HS-27A (cell line): ENCODE data around the gene KLRC4.
"Not testable (repeated sequence)": the region's sequence is repeated elsewhere in the genome, so short reads cannot be mapped to it uniquely, and the experiment has no call there.

Source experiments
- DNase-seq: peaks from one replicate; pipeline ENCODE4 v3.0.0-alpha.2; 2012; ENCODE audit warnings: low read depth, missing footprints

Gene KLRC4

GRCh38 chr12:10368206-10369171, 41.1 kb downstream of the KLRC4 start:
- no peak for DNase-seq

DNA sequence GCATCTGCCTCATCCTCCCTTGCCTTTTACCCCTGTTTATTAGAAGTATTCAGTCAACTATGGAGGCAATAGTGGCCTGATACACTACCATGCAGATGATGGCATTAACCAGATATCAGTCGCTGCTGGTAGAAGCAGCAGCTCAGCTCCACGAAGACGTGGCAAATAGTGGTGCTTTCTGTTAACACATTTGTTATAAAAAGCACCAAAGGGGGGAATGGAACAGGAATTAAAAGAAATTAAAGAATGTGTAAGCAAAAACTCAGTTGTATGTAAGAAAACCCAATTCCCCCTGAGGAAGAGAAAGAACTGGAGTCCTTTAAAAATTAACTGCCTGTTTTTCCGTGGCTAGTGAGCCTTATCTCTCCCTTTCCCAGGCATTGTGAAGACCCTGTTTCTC, 41.8 kb downstream of the KLRC4 start:
- not testable (repeated sequence) for DNase-seq

DNA sequence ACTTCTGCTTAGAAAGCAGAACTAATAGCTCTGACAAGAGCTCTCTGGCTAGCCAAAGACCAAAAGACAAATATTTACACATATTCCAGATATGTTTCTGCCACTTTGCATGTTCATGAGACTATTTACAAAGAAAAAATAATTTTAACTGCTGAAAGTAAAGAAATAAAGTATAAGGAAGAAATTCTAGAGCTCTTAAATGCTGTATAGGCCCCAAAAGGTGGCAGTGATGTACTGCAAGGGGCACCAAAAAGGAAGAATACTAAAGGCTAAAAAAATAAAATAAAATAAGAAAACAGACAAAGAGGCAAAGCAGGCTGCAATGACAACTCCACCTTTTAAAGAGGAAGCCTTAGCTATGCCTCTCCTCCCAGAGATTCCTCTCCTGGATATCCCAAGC, 42.7 kb downstream of the KLRC4 start:
- no peak for DNase-seq

DNA sequence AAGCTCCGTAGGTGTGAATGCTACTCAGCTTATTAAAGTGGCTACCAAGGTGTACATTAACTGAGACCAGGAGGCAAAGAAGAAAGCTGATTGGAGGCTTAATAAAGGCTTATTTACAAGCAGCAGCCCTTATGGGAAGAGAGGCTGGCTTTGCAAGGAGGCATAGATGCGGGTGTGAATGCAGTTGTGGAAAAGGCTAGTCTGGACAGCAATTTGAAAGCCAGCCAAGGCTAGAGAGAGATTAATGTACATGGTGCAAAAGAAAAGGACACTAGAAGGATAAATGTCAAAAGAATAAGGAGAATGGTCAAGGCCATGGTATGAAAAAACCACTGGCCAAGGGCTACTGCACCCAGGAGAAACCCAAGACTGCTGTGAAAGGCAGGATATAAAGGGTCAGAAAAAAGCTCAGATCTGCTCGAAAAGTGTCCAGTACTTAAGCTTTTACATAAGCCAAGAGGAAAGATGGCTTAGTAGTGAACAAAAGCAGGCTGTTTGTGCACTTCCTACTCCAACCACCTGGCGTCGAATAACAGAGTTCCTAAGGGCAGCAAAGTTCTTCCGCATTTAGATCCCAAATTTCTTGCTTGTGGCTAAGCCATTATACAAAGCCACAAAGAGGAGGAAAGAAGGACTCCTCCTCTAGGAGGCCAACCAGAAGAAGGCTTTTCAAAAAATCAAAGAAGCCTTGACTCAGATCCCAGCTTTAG, 43.7 kb downstream of the KLRC4 start:
- no peak for DNase-seq

GRCh38 chr12:10364815-10365622, 44.5 kb downstream of the KLRC4 start:
- DNase-seq = no peak

GRCh38 chr12:10363914-10364814, 45.4 kb downstream of the KLRC4 start:
- no peak for DNase-seq

GRCh38 chr12:10363658-10363913, 46.0 kb downstream of the KLRC4 start:
- no peak for DNase-seq

DNA sequence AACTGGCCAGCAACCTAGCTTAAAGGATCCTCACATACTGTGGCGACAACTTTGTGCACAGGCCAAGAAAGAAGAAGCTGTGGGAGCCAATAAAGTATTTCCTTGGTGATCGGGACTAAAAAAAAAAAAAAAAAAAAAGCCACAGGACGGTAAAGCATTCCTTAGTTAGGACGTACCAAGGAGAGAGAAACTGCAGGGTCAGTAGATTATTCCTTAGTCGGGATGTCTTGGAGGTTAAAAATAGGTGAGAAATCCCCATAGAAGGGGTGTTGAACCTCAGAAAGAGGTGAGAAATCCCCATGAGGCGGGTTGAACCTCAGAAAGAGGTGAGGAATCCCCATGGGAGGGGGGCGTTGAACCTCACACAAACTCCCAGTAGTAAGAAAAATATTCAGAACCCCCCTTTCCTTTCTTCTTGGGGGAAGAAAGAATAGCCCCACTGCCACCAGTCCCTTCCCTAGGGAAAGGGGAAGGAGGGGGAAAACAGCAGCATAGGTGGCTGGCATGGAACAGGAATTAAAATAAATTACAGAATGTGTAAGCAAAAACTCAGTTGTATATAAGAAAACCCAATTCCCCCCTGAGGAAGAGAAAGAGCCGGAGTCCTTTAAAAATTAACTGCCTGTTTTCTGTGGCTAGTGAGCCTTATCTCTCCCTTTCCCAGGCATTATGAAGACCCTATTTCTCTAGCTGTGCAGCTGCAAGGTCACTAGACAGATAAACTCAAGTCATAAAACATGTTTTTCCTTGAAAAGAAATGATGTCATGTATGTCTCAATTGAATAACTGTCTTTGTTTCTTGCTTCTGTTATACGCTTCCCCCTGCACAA, 46.5 kb downstream of the KLRC4 start:
- DNase-seq = no peak

DNA sequence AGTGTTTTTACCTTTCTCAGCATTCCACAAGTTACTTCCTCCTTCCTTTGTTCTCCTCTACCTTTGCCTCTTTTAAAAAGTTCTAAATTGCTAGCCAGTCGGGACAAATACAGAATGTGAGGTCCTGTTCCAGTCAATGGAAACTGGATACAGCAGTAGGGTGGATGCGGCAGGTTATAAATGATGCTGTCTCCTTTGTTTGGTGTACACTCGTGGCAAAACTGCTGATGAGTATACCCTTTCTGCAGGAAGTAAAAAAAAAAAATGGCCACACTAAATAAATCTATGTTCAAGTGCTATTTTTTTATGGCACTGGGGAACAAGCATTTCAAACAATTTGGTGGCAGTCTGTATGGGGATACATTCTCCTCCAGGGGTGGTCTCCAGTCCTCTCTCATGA, 47.2 kb downstream of the KLRC4 start:
- no peak for DNase-seq

DNA sequence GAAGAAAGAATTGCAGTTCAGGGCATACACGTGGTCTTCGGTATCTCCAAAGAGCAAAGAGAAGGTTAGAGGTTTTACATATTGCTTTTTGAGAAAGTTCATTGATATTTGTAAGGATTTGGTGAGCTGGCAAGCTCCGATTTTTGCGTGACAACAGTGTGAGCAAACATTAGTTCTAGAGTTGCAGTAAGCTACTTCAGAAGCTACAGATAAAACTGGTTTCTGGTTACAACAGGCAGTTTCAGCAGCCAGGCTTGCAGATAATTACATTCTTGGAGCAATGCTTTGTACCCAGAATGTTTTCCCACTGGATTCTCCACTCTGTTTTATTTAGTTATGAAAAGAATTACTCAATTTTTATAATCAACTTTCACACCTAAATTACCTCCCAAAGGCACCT, 47.9 kb downstream of the KLRC4 start:
- DNase-seq = no peak

- no peak for DNase-seq
Observed at GRCh38 chr12:10361084-10361483, 48.5 kb downstream of the KLRC4 start.

DNA sequence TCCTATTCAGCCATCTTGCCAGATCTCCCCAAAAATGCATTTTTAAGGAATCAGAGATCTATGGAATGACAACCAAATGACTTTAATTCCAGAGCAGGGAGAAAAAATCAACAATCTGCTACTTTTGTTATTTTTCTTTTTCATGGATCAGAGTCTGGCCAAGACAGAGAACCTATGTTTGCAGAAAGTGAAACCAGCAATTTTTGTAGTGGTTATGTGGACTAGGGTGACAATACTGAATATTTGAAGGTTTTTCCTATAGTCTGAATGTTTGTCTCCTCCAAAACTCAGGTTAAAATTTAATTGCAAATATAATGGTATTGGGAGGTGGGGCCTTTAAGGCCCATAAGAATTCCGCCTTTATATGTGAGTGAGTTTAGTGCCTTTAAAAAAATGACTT, 50.6 kb downstream of the KLRC4 start:
- no peak for DNase-seq

DNA sequence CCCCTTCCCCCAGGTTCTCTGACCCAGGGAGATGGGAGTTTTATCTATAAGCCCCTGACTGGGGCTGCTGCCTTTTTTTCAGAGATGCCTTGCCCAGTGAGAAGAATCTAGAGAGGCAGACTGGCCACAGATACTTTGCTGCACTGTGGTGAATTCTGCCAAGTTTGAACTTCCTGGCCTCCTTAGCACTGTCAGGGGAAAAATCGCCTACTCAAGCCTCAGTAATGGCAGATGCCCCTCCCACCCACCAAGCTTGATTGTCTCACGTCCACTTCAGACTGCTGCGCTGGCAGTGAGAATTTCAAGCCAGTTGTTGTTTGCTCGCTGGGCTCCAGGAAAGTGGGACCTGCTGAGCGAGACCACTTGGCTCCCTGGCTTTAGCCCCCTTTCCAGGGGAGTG, 51.4 kb downstream of the KLRC4 start:
- DNase-seq = no peak
